Measurements from ENCODE around the gene TRPM3.

Gene TRPM3

DNA sequence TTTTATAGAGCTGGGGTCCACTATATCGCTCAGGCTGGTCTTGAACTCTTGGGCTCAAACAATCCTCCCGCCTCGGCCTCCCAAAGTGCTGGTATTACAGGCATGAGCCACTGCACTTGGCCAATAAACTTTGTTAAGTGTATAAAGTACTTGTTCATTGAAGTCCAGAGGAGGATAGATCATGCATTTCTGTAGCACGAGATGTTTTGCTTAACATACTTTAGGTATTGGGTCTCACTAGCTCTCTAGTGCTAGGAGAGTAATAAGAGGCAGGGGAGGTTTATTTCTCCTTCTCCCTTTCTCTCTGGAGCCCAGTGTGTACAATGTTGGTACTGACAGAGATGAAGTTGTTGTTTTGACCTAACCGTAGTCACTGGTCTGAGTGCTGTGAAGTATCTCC, 581.4 kb downstream of the TRPM3 start:
- TF ChIP-seq, protein P1, sequence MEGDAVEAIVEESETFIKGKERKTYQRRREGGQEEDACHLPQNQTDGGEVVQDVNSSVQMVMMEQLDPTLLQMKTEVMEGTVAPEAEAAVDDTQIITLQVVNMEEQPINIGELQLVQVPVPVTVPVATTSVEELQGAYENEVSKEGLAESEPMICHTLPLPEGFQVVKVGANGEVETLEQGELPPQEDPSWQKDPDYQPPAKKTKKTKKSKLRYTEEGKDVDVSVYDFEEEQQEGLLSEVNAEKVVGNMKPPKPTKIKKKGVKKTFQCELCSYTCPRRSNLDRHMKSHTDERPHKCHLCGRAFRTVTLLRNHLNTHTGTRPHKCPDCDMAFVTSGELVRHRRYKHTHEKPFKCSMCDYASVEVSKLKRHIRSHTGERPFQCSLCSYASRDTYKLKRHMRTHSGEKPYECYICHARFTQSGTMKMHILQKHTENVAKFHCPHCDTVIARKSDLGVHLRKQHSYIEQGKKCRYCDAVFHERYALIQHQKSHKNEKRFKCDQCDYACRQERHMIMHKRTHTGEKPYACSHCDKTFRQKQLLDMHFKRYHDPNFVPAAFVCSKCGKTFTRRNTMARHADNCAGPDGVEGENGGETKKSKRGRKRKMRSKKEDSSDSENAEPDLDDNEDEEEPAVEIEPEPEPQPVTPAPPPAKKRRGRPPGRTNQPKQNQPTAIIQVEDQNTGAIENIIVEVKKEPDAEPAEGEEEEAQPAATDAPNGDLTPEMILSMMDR (IDR thresholded peaks at IDR 0.05; ENCODE audit: low read length, missing control alignments), result no peak
- DNase-seq (ENCODE audit: low read depth), result no peak

DNA sequence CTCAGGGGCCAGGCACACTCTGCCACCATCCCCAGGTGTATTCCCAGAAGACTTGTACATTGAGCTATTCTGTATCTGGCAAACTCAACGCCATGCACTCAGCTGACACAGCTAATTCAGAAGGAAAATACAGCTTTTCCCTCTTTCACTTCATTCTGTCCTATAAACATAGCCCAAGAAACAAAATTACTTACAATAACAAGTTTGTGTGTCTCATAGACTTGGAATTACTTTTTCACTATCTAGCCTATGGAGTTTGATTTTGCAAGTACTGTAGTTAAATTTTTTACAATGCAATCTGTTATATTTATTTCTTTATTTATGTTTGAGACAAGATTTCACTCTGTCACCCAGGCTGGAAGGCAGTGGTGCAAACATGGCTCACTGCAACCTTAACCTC, 581.9 kb downstream of the TRPM3 start:
- TF ChIP-seq, protein P1 (IDR thresholded peaks at IDR 0.05; ENCODE audit: low read length, missing control alignments), result no peak
- DNase-seq (ENCODE audit: low read depth), result no peak
- no peak overlapping the region for H3K4me3 ChIP-seq (replicated peaks; ENCODE audit: low read depth, low read length)

More for the DNA sequence above, 581.4 kb downstream of the TRPM3 start:
- no peak overlapping the region for H3K4me3 ChIP-seq (replicated peaks; ENCODE audit: low read depth, low read length)

DNA sequence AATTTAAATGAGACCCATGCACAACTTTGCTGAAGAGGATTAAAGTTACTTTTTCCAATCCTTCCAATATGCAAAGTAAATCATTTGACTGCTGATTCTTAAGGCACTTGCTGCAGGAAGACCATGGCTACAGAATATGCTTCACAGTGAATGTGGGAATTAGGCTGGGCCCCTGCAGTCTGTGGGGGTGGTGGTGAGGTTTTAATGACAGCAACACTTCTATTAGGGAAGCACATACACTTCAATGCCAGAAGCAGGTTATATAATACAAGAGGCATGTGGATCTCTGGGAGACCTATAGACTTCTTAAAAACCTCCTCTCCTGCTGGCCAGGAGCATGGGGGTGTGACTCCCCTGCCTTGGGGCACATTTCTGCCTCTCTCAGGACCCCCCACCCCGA, 582.4 kb downstream of the TRPM3 start:
- TF ChIP-seq, protein P1 (IDR thresholded peaks at IDR 0.05; ENCODE audit: low read length, missing control alignments), result no peak
- DNase-seq (ENCODE audit: low read depth), result no peak
- no peak overlapping the region for H3K4me3 ChIP-seq (replicated peaks; ENCODE audit: low read depth, low read length)

DNA sequence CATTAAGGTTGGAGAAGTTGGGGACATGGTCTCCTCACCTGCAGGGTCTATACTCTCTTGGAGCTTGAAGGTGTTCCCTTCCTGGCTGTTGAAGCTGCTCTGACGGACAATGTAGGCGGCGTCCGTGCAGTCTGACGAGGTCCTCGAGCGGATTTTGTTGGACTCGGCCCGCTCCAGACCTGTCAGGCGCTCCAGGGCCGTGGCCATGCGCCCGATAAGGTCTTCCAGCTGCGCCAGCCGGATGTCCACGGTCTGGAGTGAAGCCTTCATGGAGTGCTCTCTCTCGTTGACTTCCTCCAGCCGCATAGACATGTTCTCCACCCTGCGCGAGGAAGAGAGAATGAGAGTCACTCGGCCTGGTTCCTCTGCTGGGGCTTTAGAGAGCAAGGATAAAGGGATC, 584.3 kb downstream of the TRPM3 start:
- no peak overlapping the region for H3K4me3 ChIP-seq (replicated peaks; ENCODE audit: low read depth, low read length)
- TF ChIP-seq, protein P1 (IDR thresholded peaks at IDR 0.05; ENCODE audit: low read length, missing control alignments), result no peak
- DNase-seq (ENCODE audit: low read depth), result no peak

DNA sequence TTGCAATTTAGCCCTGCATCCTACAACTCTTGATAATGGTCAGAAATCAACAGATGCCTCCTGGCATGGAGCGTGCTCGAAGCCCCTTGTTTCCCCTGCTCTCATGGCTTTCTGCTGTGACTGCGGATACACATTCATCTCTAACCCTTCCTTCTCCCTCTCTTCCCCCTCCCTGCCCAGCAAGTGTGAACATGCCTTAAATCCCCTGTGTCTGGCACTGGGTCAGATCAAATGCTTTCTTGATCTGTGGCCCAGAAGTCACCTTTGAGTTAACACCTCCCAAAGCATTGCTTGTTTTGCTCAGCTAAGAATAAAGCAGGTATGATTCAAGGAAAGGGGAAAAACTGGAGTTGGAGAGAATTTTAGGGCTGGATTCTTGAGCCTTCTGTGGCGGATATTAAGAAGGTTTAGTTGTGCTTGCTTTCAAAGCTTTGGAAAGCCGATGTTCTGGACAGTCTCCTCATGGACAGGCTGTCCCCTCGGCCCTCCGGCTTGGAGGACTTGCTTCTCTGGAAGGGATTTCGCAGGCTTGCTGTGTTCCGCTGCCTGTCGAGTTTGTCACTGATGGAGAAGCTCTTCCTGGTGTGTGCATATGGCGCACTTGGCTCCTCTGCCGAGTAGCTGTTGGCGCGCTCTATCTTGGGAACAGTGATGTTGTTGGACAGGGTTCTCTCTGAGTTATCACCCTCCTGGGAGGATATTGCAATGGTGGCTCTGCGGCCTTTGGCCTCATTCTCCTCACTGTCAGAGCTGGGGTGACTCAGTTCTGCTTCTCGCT, 585.7 kb downstream of the TRPM3 start:
- no peak overlapping the region for H3K4me3 ChIP-seq (replicated peaks; ENCODE audit: low read depth, low read length)
- no peak for DNase-seq (ENCODE audit: low read depth)
- TF ChIP-seq, protein P1 (IDR thresholded peaks at IDR 0.05; ENCODE audit: low read length, missing control alignments), result no peak

DNA sequence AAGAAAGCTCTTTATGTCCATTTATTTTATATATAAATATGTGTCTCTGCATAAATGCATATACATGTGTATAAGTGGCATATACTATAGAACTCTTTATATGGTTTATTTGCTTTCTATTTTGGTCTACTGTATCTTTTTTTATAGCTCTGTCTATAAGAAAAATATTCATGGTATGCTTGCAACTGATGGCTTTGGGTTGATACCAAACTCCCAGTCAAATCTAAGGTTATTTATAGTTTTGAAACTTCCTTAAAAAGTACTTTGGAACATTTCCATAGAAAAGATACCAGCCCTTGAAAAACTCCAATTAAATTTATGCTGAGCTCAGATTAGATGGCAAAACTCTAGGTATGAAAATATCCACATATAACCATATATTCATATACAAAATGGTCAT, 587.0 kb downstream of the TRPM3 start:
- no peak overlapping the region for H3K4me3 ChIP-seq (replicated peaks; ENCODE audit: low read depth, low read length)
- TF ChIP-seq, protein P1 (IDR thresholded peaks at IDR 0.05; ENCODE audit: low read length, missing control alignments), result no peak
- DNase-seq (ENCODE audit: low read depth), result peak; percentile 41

DNA sequence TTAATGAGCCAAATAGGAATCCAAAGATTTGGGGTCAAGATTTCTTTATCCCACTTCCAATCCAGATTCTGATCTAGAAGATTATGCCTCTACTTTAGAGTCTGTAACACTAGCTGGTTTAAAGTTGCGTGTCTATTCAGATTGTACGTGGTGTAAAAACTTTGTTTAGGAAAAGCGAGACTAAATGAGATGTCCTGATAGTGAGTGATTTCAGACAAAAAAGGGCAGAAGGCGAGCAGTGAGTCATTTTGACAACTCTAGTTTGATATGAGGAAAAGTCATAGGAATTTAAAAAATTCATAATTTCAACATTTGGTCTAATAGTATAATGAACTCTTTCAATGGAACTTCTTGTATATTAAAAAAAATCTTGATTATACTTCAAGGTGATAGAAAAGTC, 587.4 kb downstream of the TRPM3 start:
- peak; percentile 39 for DNase-seq (ENCODE audit: low read depth)
- no peak overlapping the region for H3K4me3 ChIP-seq (replicated peaks; ENCODE audit: low read depth, low read length)
- TF ChIP-seq, protein P1 (IDR thresholded peaks at IDR 0.05; ENCODE audit: low read length, missing control alignments), result no peak
